ENCODE data around the gene RNLS. TPM values are rescaled to one million over a fixed set of nuclear protein-coding genes. Genes with fewer than 3 reads are reported as not detected.

RNLS gene
- total RNA-seq, 2 experiments from 2014 or later = 0.95 to 2.7 TPM

GRCh38 chr10:88507404-88507803, 75.7 kb downstream of the RNLS start:
- Mint-ChIP-seq H3K27ac (no peak overlapping the region), H3K9me3 (no peaks in the 10 kb centered on the region), H3K4me3 (no peak overlapping the region), H3K27me3 (no peaks in the 10 kb centered on the region), H3K36me3 (ENCODE audit: low read depth) (no peaks in the 10 kb centered on the region), H3K4me1 (ENCODE audit: low read depth) (no peaks in the 10 kb centered on the region)
- POLR2A ChIA-PET = no interaction called here
- H3K9me3 ChIP-seq (ENCODE audit: control insufficient read depth in 1 of 2, insufficient read depth in 1 of 2, low read length in 2 of 2) = no peaks in the 10 kb centered on the region
- H3K36me3 ChIP-seq (ENCODE audit: insufficient read depth, low read length) = no peaks in the 10 kb centered on the region
- H3K4me3 ChIP-seq (ENCODE audit: low read length) = no peak overlapping the region
- CTCF ChIA-PET = no interaction called here
- no peaks in the 10 kb centered on the region for H3K27me3 ChIP-seq (ENCODE audit: control insufficient read depth in 1 of 2, insufficient read depth in 2 of 2, low read length in 2 of 2)
- TF ChIP-seq CTCF (IDR thresholded peaks at IDR 0.05) = no peak
- DNase-seq (no peak), ATAC-seq (ENCODE audit: poor library complexity) (no peak)
- no peaks in the 10 kb centered on the region for H3K4me1 ChIP-seq (ENCODE audit: insufficient read depth, low read length)
- H3K27ac ChIP-seq (ENCODE audit: low read depth in 1 of 2, low read length in 2 of 2) = no peak overlapping the region
- intact Hi-C loops (cut with DNase I, micrococcal nuclease) = no loop called here

DNA sequence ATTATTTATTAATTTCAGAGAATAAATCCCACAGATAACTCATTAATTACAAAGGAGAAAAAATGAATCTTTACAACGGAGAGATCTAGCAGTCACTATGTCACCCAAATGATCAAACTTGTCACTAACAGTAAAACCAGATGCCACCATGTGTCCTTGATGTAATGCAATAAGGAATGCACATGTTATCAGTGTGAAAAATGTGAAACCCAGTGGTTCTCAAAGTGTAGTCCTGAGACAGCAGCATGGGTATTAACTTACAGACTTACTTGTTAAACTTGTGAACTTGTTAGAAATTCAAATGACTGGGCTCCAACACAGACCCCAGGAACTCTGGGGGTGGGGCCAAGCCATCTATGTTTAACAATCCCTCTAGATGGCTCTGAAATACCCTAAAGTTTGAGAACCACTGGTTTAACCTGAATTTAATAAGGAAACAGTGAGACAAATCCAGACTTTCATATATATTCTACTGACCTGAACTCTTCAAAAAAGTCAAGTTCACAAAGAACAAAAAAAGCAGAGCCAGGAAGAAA, 77.4 kb downstream of the RNLS start:
- POLR2A ChIA-PET = no interaction called here
- Mint-ChIP-seq H3K36me3 (ENCODE audit: low read depth) (no peaks in the 10 kb centered on the region), H3K4me3 (no peak overlapping the region), H3K27ac (no peak overlapping the region), H3K27me3 (no peaks in the 10 kb centered on the region), H3K4me1 (ENCODE audit: low read depth) (no peaks in the 10 kb centered on the region), H3K9me3 (no peaks in the 10 kb centered on the region)
- Histone ChIP-seq H3K27ac (ENCODE audit: low read depth in 1 of 2, low read length in 2 of 2) (no peak overlapping the region), H3K9me3 (ENCODE audit: control insufficient read depth in 1 of 2, insufficient read depth in 1 of 2, low read length in 2 of 2) (no peaks in the 10 kb centered on the region), H3K27me3 (ENCODE audit: control insufficient read depth in 1 of 2, insufficient read depth in 2 of 2, low read length in 2 of 2) (no peaks in the 10 kb centered on the region), H3K4me3 (ENCODE audit: low read length) (no peak overlapping the region), H3K36me3 (ENCODE audit: insufficient read depth, low read length) (no peaks in the 10 kb centered on the region), H3K4me1 (ENCODE audit: insufficient read depth, low read length) (no peaks in the 10 kb centered on the region)
- no peak for DNase-seq
- CTCF ChIA-PET = no interaction called here
- no peak for TF ChIP-seq CTCF (IDR thresholded peaks at IDR 0.05)
- intact Hi-C loops (cut with DNase I, micrococcal nuclease) = no loop called here
- no peak for ATAC-seq (ENCODE audit: poor library complexity)

DNA sequence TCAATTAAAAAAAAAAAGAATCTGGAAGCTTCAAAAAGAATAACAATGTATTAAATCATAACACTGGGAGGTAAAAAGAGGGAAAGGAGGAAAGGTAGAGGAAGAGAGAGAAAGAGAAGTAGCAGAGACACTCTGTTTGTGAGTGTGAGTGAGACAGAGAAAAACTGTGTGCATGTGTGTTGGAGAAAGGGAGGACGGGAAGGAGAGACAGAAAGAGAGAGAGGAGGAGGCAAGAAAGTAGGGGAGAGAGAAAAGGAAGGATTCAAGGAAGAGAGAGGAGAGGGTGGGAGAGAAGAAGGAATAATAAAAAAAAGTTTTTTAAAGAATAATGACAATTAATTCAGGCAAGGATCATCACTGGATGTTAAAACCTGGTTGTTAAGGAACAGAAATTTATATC, 77.9 kb downstream of the RNLS start:
- no peaks in the 10 kb centered on the region for H3K36me3 ChIP-seq (ENCODE audit: insufficient read depth, low read length)
- H3K4me1 ChIP-seq (ENCODE audit: insufficient read depth, low read length) = no peaks in the 10 kb centered on the region
- DNase-seq (no peak), ATAC-seq (ENCODE audit: poor library complexity) (no peak)
- no peaks in the 10 kb centered on the region for H3K27me3 Mint-ChIP-seq
- no peaks in the 10 kb centered on the region for H3K27me3 ChIP-seq (ENCODE audit: control insufficient read depth in 1 of 2, insufficient read depth in 2 of 2, low read length in 2 of 2)
- intact Hi-C loops (cut with DNase I, micrococcal nuclease) = no loop called here
- H3K36me3 Mint-ChIP-seq (ENCODE audit: low read depth) = no peaks in the 10 kb centered on the region
- no peaks in the 10 kb centered on the region for H3K9me3 ChIP-seq (ENCODE audit: control insufficient read depth in 1 of 2, insufficient read depth in 1 of 2, low read length in 2 of 2)
- no peak overlapping the region for H3K4me3 ChIP-seq (ENCODE audit: low read length)
- POLR2A ChIA-PET = no interaction called here
- CTCF ChIA-PET = no interaction called here
- no peak for TF ChIP-seq CTCF (IDR thresholded peaks at IDR 0.05)
- no peak overlapping the region for H3K4me3 Mint-ChIP-seq
- H3K27ac Mint-ChIP-seq = no peak overlapping the region
- no peak overlapping the region for H3K27ac ChIP-seq (ENCODE audit: low read depth in 1 of 2, low read length in 2 of 2)
- H3K9me3 Mint-ChIP-seq = no peaks in the 10 kb centered on the region
- no peaks in the 10 kb centered on the region for H3K4me1 Mint-ChIP-seq (ENCODE audit: low read depth)

Measured in CD4-positive, alpha-beta T cell (primary cell).